ENCODE measurements around the gene SLC35F4.

DNA sequence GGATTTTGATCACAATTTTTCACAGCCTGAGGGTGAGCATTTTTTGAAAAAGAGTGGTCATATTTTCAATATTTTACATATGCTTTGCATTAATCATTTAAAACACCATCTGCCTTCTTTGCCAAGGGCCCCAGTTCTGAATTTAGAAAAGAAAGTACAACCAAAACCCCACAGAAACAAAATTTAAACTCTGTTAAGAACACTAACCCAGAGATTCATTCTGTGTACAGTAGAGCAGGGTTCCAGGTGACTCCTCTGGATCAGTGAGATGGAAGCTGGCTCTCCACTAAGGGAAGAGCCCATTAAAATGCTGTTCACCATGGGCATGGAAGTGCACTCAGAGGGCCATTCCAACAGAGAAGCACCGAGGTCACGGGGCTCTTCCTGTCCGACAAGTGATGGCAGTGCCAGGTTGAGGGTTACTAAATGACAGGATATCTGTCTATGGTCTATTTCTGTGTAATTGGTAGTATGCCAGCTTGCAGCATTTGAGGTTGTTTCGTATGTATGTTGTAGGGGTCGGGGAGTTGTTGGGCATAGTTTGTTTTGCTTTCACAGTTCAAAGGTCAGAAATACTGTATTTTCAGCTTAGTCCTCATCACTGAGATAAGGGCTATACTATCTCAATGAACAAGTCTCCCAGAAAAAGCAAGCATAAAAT is 95.9 kb downstream of the SLC35F4 start:
- TF ChIP-seq, protein P1, sequence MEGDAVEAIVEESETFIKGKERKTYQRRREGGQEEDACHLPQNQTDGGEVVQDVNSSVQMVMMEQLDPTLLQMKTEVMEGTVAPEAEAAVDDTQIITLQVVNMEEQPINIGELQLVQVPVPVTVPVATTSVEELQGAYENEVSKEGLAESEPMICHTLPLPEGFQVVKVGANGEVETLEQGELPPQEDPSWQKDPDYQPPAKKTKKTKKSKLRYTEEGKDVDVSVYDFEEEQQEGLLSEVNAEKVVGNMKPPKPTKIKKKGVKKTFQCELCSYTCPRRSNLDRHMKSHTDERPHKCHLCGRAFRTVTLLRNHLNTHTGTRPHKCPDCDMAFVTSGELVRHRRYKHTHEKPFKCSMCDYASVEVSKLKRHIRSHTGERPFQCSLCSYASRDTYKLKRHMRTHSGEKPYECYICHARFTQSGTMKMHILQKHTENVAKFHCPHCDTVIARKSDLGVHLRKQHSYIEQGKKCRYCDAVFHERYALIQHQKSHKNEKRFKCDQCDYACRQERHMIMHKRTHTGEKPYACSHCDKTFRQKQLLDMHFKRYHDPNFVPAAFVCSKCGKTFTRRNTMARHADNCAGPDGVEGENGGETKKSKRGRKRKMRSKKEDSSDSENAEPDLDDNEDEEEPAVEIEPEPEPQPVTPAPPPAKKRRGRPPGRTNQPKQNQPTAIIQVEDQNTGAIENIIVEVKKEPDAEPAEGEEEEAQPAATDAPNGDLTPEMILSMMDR (conservative IDR thresholded peaks at IDR 0.05) = no peak
- TF ChIP-seq ZFX (IDR thresholded peaks at IDR 0.05) = no peak

All from C4-2B (cell line).